Measurements from ENCODE around the gene RNF34. TPM values are rescaled to one million over a fixed set of nuclear protein-coding genes. Genes with fewer than 3 reads are reported as not detected.
"Not testable (repeated sequence)": the region's sequence is repeated elsewhere in the genome, so short reads cannot be mapped to it uniquely, and the experiment has no call there.

RNF34 gene
- total and polyA plus RNA-seq, 4 donors: 15.8 to 30.9 (median 21.4) TPM

- H3K27ac ChIP-seq (ENCODE audit: low read depth in 1 of 2, low read length in 2 of 2): no peak overlapping the region
- H3K36me3 ChIP-seq (ENCODE audit: control insufficient read depth in 1 of 2, insufficient read depth in 2 of 2, low read length in 1 of 2): no peaks in the 10 kb centered on the region
- H3K27me3 ChIP-seq (ENCODE audit: control insufficient read depth in 1 of 2, insufficient read depth in 2 of 2, low read length in 1 of 2): no peaks in the 10 kb centered on the region
- no peaks in the 10 kb centered on the region for H3K9me3 ChIP-seq (ENCODE audit: control insufficient read depth, low read length)
- DNase-seq: no peak
- intact Hi-C loops (cut with DNase I): no loop called here
- ATAC-seq (ENCODE audit: low FRiP score): no peak
- 63 to 65% methylated on average over 5 of the region's 5 CpGs for WGBS, 2 donors
- no peak overlapping the region for H3K4me3 ChIP-seq (ENCODE audit: low read length in 2 of 2)
- H3K4me1 ChIP-seq (ENCODE audit: control insufficient read depth in 1 of 2, insufficient read depth in 2 of 2, low read length in 2 of 2): no peaks in the 10 kb centered on the region
Observed at GRCh38 chr12:121365416-121366062, 34.4 kb upstream of the RNF34 start.

- DNase-seq (no peak), ATAC-seq (ENCODE audit: low FRiP score) (no peak)
- intact Hi-C loops (cut with DNase I): no loop called here
- Histone ChIP-seq H3K9me3 (ENCODE audit: control insufficient read depth, low read length) (no peaks in the 10 kb centered on the region), H3K27ac (ENCODE audit: low read depth in 1 of 2, low read length in 2 of 2) (no peak overlapping the region), H3K36me3 (ENCODE audit: control insufficient read depth in 1 of 2, insufficient read depth in 2 of 2, low read length in 1 of 2) (no peaks in the 10 kb centered on the region), H3K4me1 (ENCODE audit: control insufficient read depth in 1 of 2, insufficient read depth in 2 of 2, low read length in 2 of 2) (no peaks in the 10 kb centered on the region), H3K27me3 (ENCODE audit: control insufficient read depth in 1 of 2, insufficient read depth in 2 of 2, low read length in 1 of 2) (no peaks in the 10 kb centered on the region), H3K4me3 (ENCODE audit: low read length in 2 of 2) (no peak overlapping the region)
- WGBS, 2 donors: 43 to 52% methylated on average over 4 of the region's 4 CpGs
Observed at GRCh38 chr12:121366063-121366459, 33.9 kb upstream of the RNF34 start.

DNA sequence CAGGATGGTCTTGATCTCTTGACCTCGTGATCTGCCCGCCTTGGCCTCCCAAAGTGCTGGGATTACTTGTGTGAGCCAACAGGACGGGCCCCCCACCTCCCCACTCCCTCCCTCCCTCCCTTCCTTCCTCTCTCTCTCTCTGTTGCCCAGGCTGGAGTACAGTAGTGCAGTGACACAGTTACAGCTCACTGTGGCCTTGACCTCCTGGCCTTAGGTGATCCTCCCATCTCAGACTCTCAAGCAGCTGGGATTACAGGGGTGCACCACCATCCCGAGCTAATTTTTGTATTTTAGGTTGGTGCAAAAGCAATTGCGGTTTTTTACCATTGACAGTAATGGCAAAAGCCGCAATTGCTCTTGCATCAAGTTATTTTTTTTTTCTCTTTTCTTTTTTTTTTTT is 28.5 kb upstream of the RNF34 start:
- ATAC-seq (ENCODE audit: low FRiP score): no peak

GRCh38 chr12:121373755-121374154 is 26.2 kb upstream of the RNF34 start:
- intact Hi-C loops (cut with DNase I): no loop called here
- H3K27ac ChIP-seq (ENCODE audit: low read depth in 1 of 2, low read length in 2 of 2): no peak overlapping the region
- DNase-seq (no peak), ATAC-seq (ENCODE audit: low FRiP score) (no peak)
- H3K4me3 ChIP-seq (ENCODE audit: low read length in 2 of 2): no peak overlapping the region
- H3K9me3 ChIP-seq (ENCODE audit: control insufficient read depth, low read length): no peaks in the 10 kb centered on the region
- no peaks in the 10 kb centered on the region for H3K4me1 ChIP-seq (ENCODE audit: control insufficient read depth in 1 of 2, insufficient read depth in 2 of 2, low read length in 2 of 2)
- H3K27me3 ChIP-seq (ENCODE audit: control insufficient read depth in 1 of 2, insufficient read depth in 2 of 2, low read length in 1 of 2): no peaks in the 10 kb centered on the region
- 88 to 92% methylated on average over 6 of the region's 6 CpGs for WGBS, 2 donors
- no peaks in the 10 kb centered on the region for H3K36me3 ChIP-seq (ENCODE audit: control insufficient read depth in 1 of 2, insufficient read depth in 2 of 2, low read length in 1 of 2)

More for the DNA sequence above, 28.5 kb upstream of the RNF34 start:
- DNase-seq: no peak
- Histone ChIP-seq H3K27ac (ENCODE audit: low read depth in 1 of 2, low read length in 2 of 2) (no peak overlapping the region), H3K4me1 (ENCODE audit: control insufficient read depth in 1 of 2, insufficient read depth in 2 of 2, low read length in 2 of 2) (no peaks in the 10 kb centered on the region), H3K27me3 (ENCODE audit: control insufficient read depth in 1 of 2, insufficient read depth in 2 of 2, low read length in 1 of 2) (no peaks in the 10 kb centered on the region), H3K9me3 (ENCODE audit: control insufficient read depth, low read length) (no peaks in the 10 kb centered on the region), H3K4me3 (ENCODE audit: low read length in 2 of 2) (no peak overlapping the region), H3K36me3 (ENCODE audit: control insufficient read depth in 1 of 2, insufficient read depth in 2 of 2, low read length in 1 of 2) (no peaks in the 10 kb centered on the region)
- intact Hi-C loops (cut with DNase I): no loop called here
- WGBS, 2 donors: 81 to 92% methylated on average over 6 of the region's 6 CpGs

DNA sequence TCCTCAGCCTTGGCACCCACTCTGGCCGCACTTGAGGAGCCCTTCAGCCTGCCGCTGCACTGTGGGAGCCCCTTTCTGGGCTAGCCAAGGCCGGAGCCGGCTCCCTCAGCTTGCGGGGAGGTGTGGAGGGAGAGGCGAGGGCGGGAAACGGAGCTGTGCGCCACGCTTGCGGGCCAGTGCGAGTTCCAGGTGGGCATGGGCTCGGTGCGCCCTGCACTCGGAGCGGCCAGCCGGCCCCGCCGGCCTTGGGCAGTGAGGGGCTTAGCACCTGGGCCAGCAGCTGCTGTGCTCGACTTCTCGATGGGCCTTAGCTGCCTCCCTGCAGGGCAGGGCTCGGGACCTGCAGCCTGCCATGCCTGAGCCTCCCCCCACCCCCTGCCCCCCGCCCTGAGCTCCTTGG is 25.6 kb upstream of the RNF34 start:
- H3K4me3 ChIP-seq (ENCODE audit: low read length in 2 of 2); H3K27ac ChIP-seq (ENCODE audit: low read depth in 1 of 2, low read length in 2 of 2); intact Hi-C loops (cut with DNase I); H3K36me3 ChIP-seq (ENCODE audit: control insufficient read depth in 1 of 2, insufficient read depth in 2 of 2, low read length in 1 of 2); H3K4me1 ChIP-seq (ENCODE audit: control insufficient read depth in 1 of 2, insufficient read depth in 2 of 2, low read length in 2 of 2); ATAC-seq (ENCODE audit: low FRiP score); H3K27me3 ChIP-seq (ENCODE audit: control insufficient read depth in 1 of 2, insufficient read depth in 2 of 2, low read length in 1 of 2); DNase-seq; H3K9me3 ChIP-seq (ENCODE audit: control insufficient read depth, low read length): not testable (repeated sequence)
- 95 to 96% methylated on average over 21 to 23 of the region's 23 CpGs for WGBS, 2 donors

DNA sequence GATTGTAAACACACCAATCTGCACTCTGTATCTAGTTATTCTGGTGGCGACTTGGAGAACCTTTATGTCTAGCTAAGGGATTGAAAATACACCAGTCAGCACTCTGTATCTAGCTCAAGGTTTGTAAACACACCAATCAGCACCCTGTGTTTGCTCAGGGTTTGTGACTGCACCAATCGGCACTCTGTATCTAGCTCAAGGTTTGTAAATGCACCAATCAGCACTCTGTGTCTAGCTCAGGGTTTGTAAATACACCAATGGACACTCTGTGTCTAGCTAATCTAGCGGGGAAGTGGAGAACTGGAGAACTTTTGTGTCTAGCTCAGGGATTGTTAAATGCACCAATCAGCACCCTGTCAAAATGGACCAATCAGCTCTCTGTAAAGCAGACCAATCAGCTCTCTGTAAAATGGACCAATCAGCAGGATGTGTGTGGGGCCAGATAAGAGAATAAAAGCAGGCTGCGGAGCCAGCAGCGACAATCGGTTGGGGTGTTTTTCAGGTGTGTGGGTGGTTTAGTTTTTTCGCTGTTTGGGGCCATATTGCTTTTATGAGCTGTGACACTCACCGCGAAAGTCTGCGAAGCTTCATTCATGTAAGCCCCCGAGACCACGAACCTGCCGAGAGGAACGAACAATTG is 24.9 kb upstream of the RNF34 start:
- ATAC-seq (ENCODE audit: low FRiP score); H3K27me3 ChIP-seq (ENCODE audit: control insufficient read depth in 1 of 2, insufficient read depth in 2 of 2, low read length in 1 of 2); H3K36me3 ChIP-seq (ENCODE audit: control insufficient read depth in 1 of 2, insufficient read depth in 2 of 2, low read length in 1 of 2); H3K9me3 ChIP-seq (ENCODE audit: control insufficient read depth, low read length); intact Hi-C loops (cut with DNase I); H3K27ac ChIP-seq (ENCODE audit: low read depth in 1 of 2, low read length in 2 of 2); H3K4me3 ChIP-seq (ENCODE audit: low read length in 2 of 2); DNase-seq; H3K4me1 ChIP-seq (ENCODE audit: control insufficient read depth in 1 of 2, insufficient read depth in 2 of 2, low read length in 2 of 2): not testable (repeated sequence)
- 86 to 89% methylated on average over 14 of the region's 14 CpGs for whole genome bisulfite sequencing, 2 donors

DNA sequence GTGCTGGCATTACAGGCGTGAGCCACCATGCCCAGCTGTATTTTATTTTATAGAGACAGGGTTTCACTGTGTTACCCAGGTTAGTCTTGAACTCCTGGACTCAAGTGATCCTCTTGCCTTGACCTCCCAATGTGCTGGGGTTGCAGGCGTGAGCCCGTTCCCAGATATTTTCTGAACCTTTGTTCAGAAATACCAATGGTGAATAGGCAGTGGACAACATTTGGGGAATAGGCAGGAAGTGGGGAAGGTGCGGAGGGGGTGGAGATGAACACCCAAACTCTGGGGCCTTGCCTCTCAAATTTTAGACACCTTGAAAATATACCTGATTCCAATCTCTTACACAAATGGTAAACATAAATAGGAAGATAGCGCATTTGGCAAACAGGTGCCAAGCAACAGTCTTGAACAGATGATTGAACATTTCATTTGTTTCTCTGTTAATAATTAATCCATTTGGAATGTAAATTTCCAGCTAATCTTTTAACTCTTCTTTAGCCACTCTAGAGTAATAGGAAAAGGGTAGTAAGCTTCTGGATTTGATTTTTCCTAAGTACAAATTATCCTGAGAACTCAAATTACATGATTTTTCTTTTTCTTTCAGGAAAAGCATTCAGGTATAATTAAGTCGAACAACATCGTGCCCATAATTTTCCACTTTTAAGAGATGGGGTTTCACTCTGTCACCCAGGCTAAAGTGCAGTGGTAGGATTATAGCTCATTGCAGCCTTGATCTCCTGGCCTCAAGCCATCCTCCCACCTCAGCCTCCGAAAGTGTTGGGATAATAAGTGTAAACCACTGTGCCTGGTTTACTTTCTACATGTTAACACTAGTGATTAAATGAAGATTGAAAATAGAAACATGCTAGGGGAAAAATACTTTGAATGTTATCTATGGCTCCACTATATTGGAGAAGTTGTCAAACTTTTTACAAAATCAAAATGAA is 22.9 kb upstream of the RNF34 start:
- Histone ChIP-seq H3K4me1 (ENCODE audit: control insufficient read depth in 1 of 2, insufficient read depth in 2 of 2, low read length in 2 of 2) (no peaks in the 10 kb centered on the region), H3K4me3 (ENCODE audit: low read length in 2 of 2) (no peak overlapping the region), H3K27me3 (ENCODE audit: control insufficient read depth in 1 of 2, insufficient read depth in 2 of 2, low read length in 1 of 2) (no peaks in the 10 kb centered on the region), H3K9me3 (ENCODE audit: control insufficient read depth, low read length) (no peaks in the 10 kb centered on the region), H3K36me3 (ENCODE audit: control insufficient read depth in 1 of 2, insufficient read depth in 2 of 2, low read length in 1 of 2) (no peaks in the 10 kb centered on the region), H3K27ac (ENCODE audit: low read depth in 1 of 2, low read length in 2 of 2) (no peak overlapping the region)
- DNase-seq (no peak), ATAC-seq (ENCODE audit: low FRiP score) (no peak)
- intact Hi-C loops (cut with DNase I): no loop called here
- 85 to 90% methylated on average over 8 of the region's 8 CpGs for WGBS, 2 donors

- no peaks in the 10 kb centered on the region for H3K4me1 ChIP-seq (ENCODE audit: control insufficient read depth in 1 of 2, insufficient read depth in 2 of 2, low read length in 2 of 2)
- no peak for DNase-seq
- no peaks in the 10 kb centered on the region for H3K27me3 ChIP-seq (ENCODE audit: control insufficient read depth in 1 of 2, insufficient read depth in 2 of 2, low read length in 1 of 2)
- no peaks in the 10 kb centered on the region for H3K9me3 ChIP-seq (ENCODE audit: control insufficient read depth, low read length)
- 77 to 85% methylated on average over 5 of the region's 5 CpGs for WGBS, 2 donors
- no peaks in the 10 kb centered on the region for H3K36me3 ChIP-seq (ENCODE audit: control insufficient read depth in 1 of 2, insufficient read depth in 2 of 2, low read length in 1 of 2)
- no peak for ATAC-seq (ENCODE audit: low FRiP score)
- intact Hi-C loops (cut with DNase I): no loop called here
- H3K27ac ChIP-seq (ENCODE audit: low read depth in 1 of 2, low read length in 2 of 2): no peak overlapping the region
- no peak overlapping the region for H3K4me3 ChIP-seq (ENCODE audit: low read length in 2 of 2)
Observed at GRCh38 chr12:121378736-121379135, 21.2 kb upstream of the RNF34 start.

Measured in aorta (tissue), 5 donors.